Activated CD8-positive, alpha-beta memory T cell treated with anti-CD3 and anti-CD28 coated beads, Interleukin-2, amount 50 U/mL, for 48 hours (primary cell): ENCODE results near the gene ZNF619.

Source experiments
- DNase-seq: peaks from one replicate; pipeline ENCODE4 v3.0.0-alpha.2; 2020

The ZNF619 gene

GRCh38 chr3:40465456-40465855 lies 11.5 kb upstream of the ZNF619 start:
- no peak for DNase-seq

- no peak for DNase-seq
Measured at GRCh38 chr3:40468018-40468417, 8.9 kb upstream of the ZNF619 start.

GRCh38 chr3:40470701-40471100 lies 6.2 kb upstream of the ZNF619 start:
- DNase-seq, result no peak

GRCh38 chr3:40477666-40478065 lies 744 bp downstream of the ZNF619 start:
- no peak for DNase-seq

GRCh38 chr3:40487172-40487571 lies 10.2 kb downstream of the ZNF619 start:
- no peak for DNase-seq

- DNase-seq, result no peak
Measured at GRCh38 chr3:40490916-40491315, 14.0 kb downstream of the ZNF619 start.

- DNase-seq, result no peak
Measured at GRCh38 chr3:40494698-40495097, 17.8 kb downstream of the ZNF619 start.

GRCh38 chr3:40497288-40497687 lies 20.4 kb downstream of the ZNF619 start:
- no peak for DNase-seq

- DNase-seq, result no peak
Measured at GRCh38 chr3:40499952-40500351, 23.0 kb downstream of the ZNF619 start.

GRCh38 chr3:40502034-40502433 lies 25.1 kb downstream of the ZNF619 start:
- no peak for DNase-seq

- no peak for DNase-seq
Measured at GRCh38 chr3:40504636-40505430, 27.9 kb downstream of the ZNF619 start.

GRCh38 chr3:40505599-40506462 lies 28.9 kb downstream of the ZNF619 start, which contains the start of gene ZNF620:
Gene ZNF620, plus strand, starts transcription at chr3:40506039. Its CDS starts 314 bp downstream, at chr3:40506353.
- DNase-seq, result peak; percentile 78

- no peak for DNase-seq
Measured at GRCh38 chr3:40511031-40511718, 34.3 kb downstream of the ZNF619 start.

- DNase-seq, result no peak
Measured at GRCh38 chr3:40516201-40516600, 39.3 kb downstream of the ZNF619 start.

- DNase-seq, result no peak
Measured at GRCh38 chr3:40518067-40518466, 41.1 kb downstream of the ZNF619 start.

- DNase-seq, result no peak
Measured at GRCh38 chr3:40518848-40519247, 41.9 kb downstream of the ZNF619 start.

GRCh38 chr3:40521254-40521653 lies 44.3 kb downstream of the ZNF619 start:
- no peak for DNase-seq

- no peak for DNase-seq
Measured at GRCh38 chr3:40523781-40524180, 46.9 kb downstream of the ZNF619 start.

- no peak for DNase-seq
Measured at GRCh38 chr3:40524222-40524567, 47.3 kb downstream of the ZNF619 start.

GRCh38 chr3:40524568-40525285 lies 47.8 kb downstream of the ZNF619 start, which contains the start of gene ZNF621:
Gene ZNF621, plus strand, starts transcription at chr3:40524960. Its CDS starts 881 bp downstream, at chr3:40525841.
- DNase-seq, result peak; percentile 92

GRCh38 chr3:40528426-40528825 lies 51.5 kb downstream of the ZNF619 start:
- DNase-seq, result no peak

- DNase-seq, result no peak
Measured at GRCh38 chr3:40532252-40532651, 55.3 kb downstream of the ZNF619 start.

- DNase-seq, result no peak
Measured at GRCh38 chr3:40534283-40534682, 57.4 kb downstream of the ZNF619 start.
